ENCODE measurements around the gene OSBPL9.

DNA sequence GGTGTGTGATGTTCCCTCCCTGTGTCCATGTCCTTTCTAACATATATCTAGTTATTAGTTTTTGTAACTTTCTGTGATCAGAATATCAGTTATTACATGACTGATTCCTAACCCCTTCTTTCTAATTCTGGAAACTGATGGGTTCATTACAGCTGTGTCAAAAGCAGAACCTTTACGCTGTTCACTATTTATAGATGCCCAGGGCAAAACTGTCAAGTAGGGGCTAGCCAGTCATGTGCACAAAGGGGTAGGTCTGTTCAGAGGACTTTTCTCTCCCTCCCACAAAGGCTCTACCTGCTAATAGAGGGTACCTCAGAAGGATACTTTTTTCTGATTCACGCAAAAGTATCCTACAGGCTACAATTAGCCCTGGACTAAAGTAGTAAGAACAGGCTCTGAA, 182.5 kb downstream of the OSBPL9 start:
- no peak for TF ChIP-seq CTCF (IDR thresholded peaks at IDR 0.05)
- TF ChIP-seq ZFX (IDR thresholded peaks at IDR 0.05; ENCODE audit: borderline replicate concordance): no peak

Measured in 22Rv1 (cell line).